A172 (cell line): Measurements from ENCODE around the gene RANBP17. TPM values are rescaled to one million over a fixed set of nuclear protein-coding genes. Genes with fewer than 3 reads are reported as not detected.
"Not testable (repeated sequence)": the region's sequence is repeated elsewhere in the genome, so short reads cannot be mapped to it uniquely, and the experiment has no call there.

Experiments used
- DNase-seq: peaks from one replicate; pipeline ENCODE4 v3.0.0-alpha.2; 2015; ENCODE audit warnings: low spot score
- total RNA-seq: library from RNA; depleted of rRNA; stranded (reverse); fragments of >200 nt; shearing (Covaris generic); gene quantifications from 2 replicates; pipeline ENCODE4 v1.2.3, GENCODE V29; 2014

RANBP17 gene
- total RNA-seq, 1 experiment from 2014 or later, result not detected

- DNase-seq, result no peak
Measured at GRCh38 chr5:170941788-170942187, 80.0 kb downstream of the RANBP17 start.

DNA sequence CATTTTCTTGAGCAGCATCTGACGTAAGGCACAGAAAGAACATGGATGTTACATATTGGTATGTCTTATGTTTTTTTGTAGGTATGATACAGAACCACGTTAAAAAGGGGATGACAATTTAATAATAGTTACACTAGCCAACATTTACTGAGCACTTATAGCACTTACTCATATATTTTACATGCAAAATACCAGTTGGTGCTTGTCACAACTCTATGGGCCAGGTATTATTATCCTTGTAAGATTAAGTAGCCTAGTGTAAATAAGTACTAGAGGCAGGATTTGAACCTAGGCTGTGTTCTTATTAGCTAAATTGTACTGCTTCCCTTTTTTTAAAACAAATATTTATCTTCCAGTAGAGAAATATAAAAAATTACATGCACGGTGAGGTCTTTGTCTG is 83.5 kb downstream of the RANBP17 start:
- DNase-seq, result no peak

GRCh38 chr5:170960567-170960966 is 98.7 kb downstream of the RANBP17 start:
- no peak for DNase-seq

DNA sequence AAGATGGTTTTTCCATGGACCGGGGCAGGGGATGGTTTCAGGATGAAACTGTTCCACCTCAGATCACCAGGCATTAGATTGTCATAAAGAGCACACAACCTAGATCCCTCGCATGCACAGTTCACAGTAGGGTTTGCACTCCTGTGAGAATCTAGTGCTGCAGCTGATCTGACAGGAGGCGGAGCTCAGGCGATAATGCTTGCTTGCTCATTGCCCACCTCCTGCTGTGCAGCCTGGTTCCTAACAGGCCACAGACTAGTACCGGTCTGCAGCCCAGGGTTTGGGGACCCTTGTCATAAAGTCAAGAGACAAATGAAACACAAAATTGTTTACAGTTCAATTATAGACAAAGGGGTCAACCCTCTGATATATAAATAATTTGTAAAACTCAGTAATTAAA is 101.7 kb downstream of the RANBP17 start:
- DNase-seq, result no peak

- no peak for DNase-seq
Measured at GRCh38 chr5:170974461-170974860, 112.6 kb downstream of the RANBP17 start.

DNA sequence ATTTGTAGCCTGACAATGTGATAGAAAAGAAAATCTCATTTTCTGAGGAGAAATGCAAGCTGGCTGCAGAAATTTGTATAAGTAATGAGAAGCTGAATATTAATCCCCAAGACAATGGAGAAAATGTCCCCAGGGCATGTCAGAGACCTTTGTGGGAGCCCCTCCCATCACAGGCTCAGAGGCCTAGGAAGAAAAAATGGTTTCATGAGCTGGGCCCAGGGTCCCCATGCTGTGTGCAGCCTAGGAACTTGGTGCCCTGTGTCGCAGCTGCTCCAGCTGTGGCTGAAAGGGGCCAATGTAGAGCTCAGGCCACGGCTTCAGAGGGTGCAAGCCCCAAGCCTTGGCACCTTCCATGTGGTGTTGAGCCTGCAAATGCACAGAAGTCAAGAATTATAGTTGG is 118.4 kb downstream of the RANBP17 start:
- DNase-seq, result not testable (repeated sequence)

- no peak for DNase-seq
Measured at GRCh38 chr5:170985486-170985885, 123.7 kb downstream of the RANBP17 start.

- no peak for DNase-seq
Measured at GRCh38 chr5:170986598-170986997, 124.8 kb downstream of the RANBP17 start.

GRCh38 chr5:170993476-170993875 is 131.7 kb downstream of the RANBP17 start:
- DNase-seq, result no peak

DNA sequence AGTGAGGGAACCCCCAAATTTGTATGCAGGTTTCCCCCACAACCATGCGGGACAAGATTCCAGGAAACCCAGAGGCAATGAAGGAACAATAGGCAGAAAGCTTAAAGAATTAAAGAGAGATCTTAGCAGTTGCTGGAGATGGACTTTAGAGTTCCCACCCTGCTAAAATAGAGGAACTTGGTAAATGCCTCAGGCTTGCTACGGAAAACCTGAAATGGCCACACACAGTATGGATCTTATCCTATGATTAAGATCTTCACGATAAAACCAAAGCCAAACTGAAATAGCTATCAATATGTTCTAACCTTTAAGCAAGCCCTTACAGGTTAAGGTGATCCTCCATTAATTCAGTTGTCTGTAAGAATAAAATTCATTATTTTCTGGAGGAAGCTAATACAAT is 148.3 kb downstream of the RANBP17 start:
- no peak for DNase-seq

DNA sequence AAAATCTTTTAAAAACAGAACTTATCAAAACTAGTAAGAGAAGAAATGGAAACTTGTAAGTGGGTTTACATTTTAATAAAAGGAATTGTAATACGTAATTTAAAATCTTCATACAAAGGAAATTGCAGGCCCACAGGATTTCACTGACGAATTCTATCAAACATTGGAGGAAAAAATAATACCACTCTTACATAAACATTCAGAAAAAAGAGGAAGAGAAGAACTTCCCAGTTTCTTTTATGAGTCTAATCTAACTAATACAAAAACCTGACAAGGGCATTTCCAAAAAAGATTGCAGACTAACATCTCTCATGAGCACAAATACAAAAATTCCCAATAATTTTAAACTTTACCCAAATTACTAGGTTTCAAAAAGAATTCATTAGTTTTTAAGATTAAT is 149.0 kb downstream of the RANBP17 start:
- no peak for DNase-seq

- DNase-seq, result no peak
Measured at GRCh38 chr5:171023508-171023907, 161.7 kb downstream of the RANBP17 start.

- no peak for DNase-seq
Measured at GRCh38 chr5:171024084-171024483, 162.3 kb downstream of the RANBP17 start.

GRCh38 chr5:171029401-171029800 is 167.6 kb downstream of the RANBP17 start:
- no peak for DNase-seq

- no peak for DNase-seq
Measured at GRCh38 chr5:171031977-171032376, 170.2 kb downstream of the RANBP17 start.

GRCh38 chr5:171032435-171032973 is 170.7 kb downstream of the RANBP17 start:
- no peak for DNase-seq

DNA sequence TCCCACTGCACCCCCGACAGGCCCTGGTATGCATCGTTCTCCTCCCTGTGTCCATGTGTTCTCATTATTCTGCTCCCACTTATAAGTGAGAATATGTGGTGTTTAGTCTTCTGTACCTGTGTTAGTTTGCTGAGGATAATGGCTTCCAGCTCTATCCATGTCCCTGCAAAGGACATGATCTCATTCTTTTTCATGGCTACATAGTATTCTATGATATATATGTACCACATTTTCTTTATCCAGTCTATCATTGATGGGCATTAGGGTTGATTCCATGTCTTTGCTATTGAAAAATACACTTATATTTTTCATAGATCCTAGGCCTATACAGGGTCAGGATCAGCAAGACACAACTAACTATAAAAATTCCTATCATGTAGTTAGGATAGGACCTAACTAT is 180.1 kb downstream of the RANBP17 start:
- not testable (repeated sequence) for DNase-seq

DNA sequence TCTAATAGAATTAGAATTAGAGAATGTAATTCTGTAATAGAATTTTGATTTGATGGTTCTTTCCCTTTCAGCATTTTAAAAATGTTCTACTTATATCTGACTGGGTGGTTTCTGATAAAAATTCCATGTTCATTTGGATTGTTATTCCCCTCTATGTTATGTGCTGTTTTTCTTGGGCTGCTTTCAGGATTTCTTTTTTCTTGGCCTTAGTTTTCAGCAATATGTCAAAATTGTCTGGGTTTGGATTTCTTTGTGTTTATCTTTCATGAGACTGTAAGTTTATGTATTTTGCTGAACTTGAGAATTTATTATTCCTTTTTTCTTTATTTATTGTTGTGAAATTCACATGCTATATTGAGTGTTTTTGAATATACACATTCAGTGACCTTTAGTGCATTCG is 189.1 kb downstream of the RANBP17 start:
- no peak for DNase-seq

DNA sequence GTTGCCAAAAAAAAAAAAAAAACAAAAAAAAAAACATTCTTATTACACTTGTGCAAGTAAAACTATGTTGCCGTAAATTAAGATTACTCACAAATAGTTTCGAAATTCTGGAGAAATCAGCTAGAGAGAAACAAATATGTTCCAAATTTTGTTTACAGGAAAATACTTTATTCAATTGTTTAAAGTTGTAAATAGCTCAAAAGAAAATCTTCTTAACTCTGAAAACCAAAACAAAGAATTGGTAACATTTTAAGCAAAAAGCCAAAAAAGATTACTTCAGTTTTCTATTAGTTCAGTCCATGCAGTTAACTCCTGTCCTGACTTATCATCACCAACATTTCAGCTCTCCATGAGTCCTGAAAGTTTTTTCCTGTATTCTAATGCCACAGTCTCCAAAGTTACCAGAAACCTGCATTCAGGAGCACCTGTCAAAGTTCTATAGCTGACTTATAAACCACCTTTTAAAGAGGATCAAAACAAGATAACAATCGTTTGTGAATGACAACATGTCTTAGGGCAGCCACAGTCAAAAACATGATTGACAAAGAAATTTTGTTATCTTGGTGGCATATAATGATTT is 194.1 kb downstream of the RANBP17 start:
- no peak for DNase-seq

DNA sequence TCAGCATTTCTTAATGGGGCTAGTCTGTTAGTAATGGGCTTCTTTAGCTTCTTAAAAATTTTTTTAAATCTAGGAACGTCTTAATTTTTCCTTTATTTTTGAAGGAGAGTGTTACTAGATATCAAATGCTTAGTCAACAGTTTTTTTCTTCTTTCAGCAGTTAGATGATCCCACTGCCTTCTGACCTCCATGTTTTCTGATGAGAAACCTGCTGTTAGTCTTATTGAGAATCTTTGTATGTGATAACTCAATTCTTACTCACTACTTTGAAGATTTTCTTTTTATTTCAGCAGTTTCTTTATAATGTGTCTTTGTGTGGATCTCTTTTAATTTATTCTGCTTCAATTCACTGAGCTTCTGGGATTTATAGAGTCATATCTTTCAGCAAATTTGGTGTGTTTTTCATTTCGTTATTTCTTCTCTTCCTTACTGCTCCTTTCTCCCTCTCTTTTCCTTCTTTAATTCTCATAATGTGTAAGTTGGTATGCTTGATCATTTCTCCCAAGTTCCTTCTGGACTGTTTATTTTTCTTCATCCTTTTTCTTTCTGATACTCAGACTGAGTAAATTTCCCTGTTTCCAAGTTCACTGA is 205.8 kb downstream of the RANBP17 start:
- DNase-seq, result no peak

- no peak for DNase-seq
Measured at GRCh38 chr5:171074747-171075146, 212.9 kb downstream of the RANBP17 start.

DNA sequence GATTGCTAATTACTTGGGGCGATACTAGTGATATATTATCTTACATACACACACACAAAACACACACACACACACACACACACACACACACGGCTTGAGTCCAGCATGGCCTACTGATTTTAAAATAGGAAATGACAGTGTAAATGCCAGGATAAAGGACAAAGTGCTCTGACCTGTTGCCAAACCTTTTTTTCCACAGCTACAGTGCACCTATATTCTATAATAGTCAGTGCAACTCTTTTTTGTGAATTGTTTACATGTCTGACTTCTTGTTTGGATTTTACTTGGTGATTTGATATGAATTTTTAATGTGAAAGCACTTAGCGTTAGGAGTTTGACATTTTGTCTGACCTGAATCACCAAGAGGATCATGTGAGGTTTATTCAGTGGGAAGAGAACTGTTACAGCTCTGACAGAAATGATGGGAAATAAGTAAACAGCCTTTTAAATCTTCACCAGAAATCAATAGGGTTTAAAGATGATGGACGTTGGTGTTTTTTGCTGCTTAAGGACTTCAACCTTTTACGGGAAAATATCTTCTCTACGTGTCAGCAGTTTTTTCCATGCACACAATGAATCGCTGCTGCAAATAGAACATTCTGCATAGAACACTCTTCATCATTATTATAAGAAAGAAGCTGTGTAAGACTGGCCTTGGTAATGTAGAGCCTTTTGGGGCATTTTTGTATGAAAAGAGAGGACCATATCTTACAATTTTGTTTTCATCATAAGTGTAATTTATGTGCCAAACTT is 218.5 kb downstream of the RANBP17 start:
- no peak for DNase-seq

GRCh38 chr5:171081319-171081718 is 219.5 kb downstream of the RANBP17 start:
- no peak for DNase-seq
